Measurements from ENCODE around the gene FAU.
"Not testable (repeated sequence)": the region's sequence is repeated elsewhere in the genome, so short reads cannot be mapped to it uniquely, and the experiment has no call there.

FAU gene

GRCh38 chr11:65121865-65122696 is at the start of gene FAU, which contains the start of gene MRPL49:
TSS of gene FAU (minus strand) at chr11:65122134. CDS start at chr11:65121813, 321 bp downstream.
TSS of gene MRPL49 (plus strand) at chr11:65122321. CDS start at chr11:65122347, 26 bp downstream.
- peak; percentile 86 for DNase-seq (ENCODE audit: low read depth)

- DNase-seq (ENCODE audit: low read depth) = no peak
Measured at GRCh38 chr11:65170058-65170534, 48.2 kb upstream of the FAU start, which contains the start of gene SPDYC. TSS of gene SPDYC (plus strand) at chr11:65170233. CDS start at chr11:65171358, 1,125 bp downstream.

GRCh38 chr11:65169164-65169641 is 47.3 kb upstream of the FAU start:
- no peak for DNase-seq (ENCODE audit: low read depth)

- DNase-seq (ENCODE audit: low read depth) = no peak
Measured at GRCh38 chr11:65167656-65168055, 45.7 kb upstream of the FAU start.

- no peak for DNase-seq (ENCODE audit: low read depth)
Measured at GRCh38 chr11:65166893-65167292, 45.0 kb upstream of the FAU start.

- no peak for DNase-seq (ENCODE audit: low read depth)
Measured at GRCh38 chr11:65165410-65166317, 43.7 kb upstream of the FAU start.

GRCh38 chr11:65163684-65164083 is 41.8 kb upstream of the FAU start:
- no peak for DNase-seq (ENCODE audit: low read depth)

- no peak for DNase-seq (ENCODE audit: low read depth)
Measured at GRCh38 chr11:65160643-65161042, 38.7 kb upstream of the FAU start.

- no peak for DNase-seq (ENCODE audit: low read depth)
Measured at GRCh38 chr11:65159012-65159411, 37.1 kb upstream of the FAU start.

GRCh38 chr11:65157336-65157735 is 35.4 kb upstream of the FAU start:
- DNase-seq (ENCODE audit: low read depth) = no peak

GRCh38 chr11:65156926-65157325 is 35.0 kb upstream of the FAU start:
- no peak for DNase-seq (ENCODE audit: low read depth)

- DNase-seq (ENCODE audit: low read depth) = no peak
Measured at GRCh38 chr11:65156256-65156655, 34.3 kb upstream of the FAU start.

GRCh38 chr11:65152122-65152521 is 30.2 kb upstream of the FAU start:
- no peak for DNase-seq (ENCODE audit: low read depth)

GRCh38 chr11:65151331-65151899 is 29.5 kb upstream of the FAU start:
- no peak for DNase-seq (ENCODE audit: low read depth)

- peak; percentile 65 for DNase-seq (ENCODE audit: low read depth)
Measured at GRCh38 chr11:65150509-65151299, 28.8 kb upstream of the FAU start.

GRCh38 chr11:65150131-65150508 is 28.2 kb upstream of the FAU start:
- not testable (repeated sequence) for DNase-seq (ENCODE audit: low read depth)

- no peak for DNase-seq (ENCODE audit: low read depth)
Measured at GRCh38 chr11:65148657-65149056, 26.7 kb upstream of the FAU start.

GRCh38 chr11:65147352-65148075 is 25.6 kb upstream of the FAU start:
- DNase-seq (ENCODE audit: low read depth) = no peak

GRCh38 chr11:65141896-65142494 is 20.1 kb upstream of the FAU start:
- no peak for DNase-seq (ENCODE audit: low read depth)

- no peak for DNase-seq (ENCODE audit: low read depth)
Measured at GRCh38 chr11:65136515-65137096, 14.7 kb upstream of the FAU start.
